ENCODE data around the gene MRS2. TPM values are rescaled to one million over a fixed set of nuclear protein-coding genes. Genes with fewer than 3 reads are reported as not detected.

MRS2 gene
- total RNA-seq, 1 experiment from 2014 or later: 26.0 TPM

GRCh38 chr6:24469811-24470210 lies 67.1 kb downstream of the MRS2 start:
- DNase-seq (ENCODE audit: low read depth, low spot score): no peak
- H3K27me3 ChIP-seq (ENCODE audit: control insufficient read depth, insufficient read depth, low read length): peaks cover 3% of the 10 kb centered on the region
- no peak for TF ChIP-seq SIN3A (IDR thresholded peaks at IDR 0.05; ENCODE audit: borderline replicate concordance, insufficient read depth, low read depth, low read length)
- no peak for ATAC-seq
- no peak overlapping the region for H3K4me3 ChIP-seq (ENCODE audit: low read depth in 2 of 2, low read length in 2 of 2)
- H3K27ac ChIP-seq (ENCODE audit: low read length): no peak overlapping the region
- H3K9me3 ChIP-seq (ENCODE audit: control insufficient read depth, insufficient read depth, low read depth, low read length): no peaks in the 10 kb centered on the region
- intact Hi-C loops (cut with micrococcal nuclease; ENCODE audit: unreplicated experiment) (no loop called here), in situ Hi-C loops (cut with HindIII; ENCODE audit: low pct_unique_long_range_greater_than_20kb, low sequenced_read_pairs) (no loop called here)
- H3K36me3 ChIP-seq (ENCODE audit: control insufficient read depth, insufficient read depth, low read length): no peaks in the 10 kb centered on the region
- no TSS peak for BruUV-seq (replicated peaks)
- ChIA-PET POLR2A (no interaction called here), CTCF (interaction anchor here (0.6 kb wide), 1 partner anchor 11 kb away, joined by 3 read pairs; no protein-coding TSS in a partner anchor)
- H3K4me1 ChIP-seq (ENCODE audit: control insufficient read depth, insufficient read depth, low read length): no peaks in the 10 kb centered on the region

- Histone ChIP-seq H3K27ac (ENCODE audit: low read length) (no peak overlapping the region), H3K36me3 (ENCODE audit: control insufficient read depth, insufficient read depth, low read length) (no peaks in the 10 kb centered on the region), H3K9me3 (ENCODE audit: control insufficient read depth, insufficient read depth, low read depth, low read length) (no peaks in the 10 kb centered on the region), H3K4me3 (ENCODE audit: low read depth in 2 of 2, low read length in 2 of 2) (no peak overlapping the region), H3K27me3 (ENCODE audit: control insufficient read depth, insufficient read depth, low read length) (no peaks in the 10 kb centered on the region; the same call in 1 of the 2 replicates), H3K4me1 (ENCODE audit: control insufficient read depth, insufficient read depth, low read length) (no peaks in the 10 kb centered on the region)
- no peak for TF ChIP-seq SIN3A (IDR thresholded peaks at IDR 0.05; ENCODE audit: borderline replicate concordance, insufficient read depth, low read depth, low read length)
- TF ChIP-seq CTCF (IDR thresholded peaks at IDR 0.05): no peak
- DNase-seq (ENCODE audit: low read depth, low spot score) (no peak), ATAC-seq (no peak)
- BruUV-seq (replicated peaks): no TSS peak
- ChIA-PET CTCF (no interaction called here), POLR2A (no interaction called here)
- intact Hi-C loops (cut with micrococcal nuclease; ENCODE audit: unreplicated experiment) (no loop called here), in situ Hi-C loops (cut with HindIII; ENCODE audit: low pct_unique_long_range_greater_than_20kb, low sequenced_read_pairs) (no loop called here)
Observed at GRCh38 chr6:24472181-24472580, 69.4 kb downstream of the MRS2 start.

Other genes starting within 250 kb of the MRS2 start
- 0.15 TPM for gene DCDC2, start 44.9 kb upstream of the MRS2 start, total RNA-seq (2021; ENCODE audit: unreplicated experiment)
- 0.98 TPM for gene GPLD1, start 86.6 kb downstream of the MRS2 start, total RNA-seq (2021; ENCODE audit: unreplicated experiment)
- 4.2 TPM for gene ALDH5A1, start 92.0 kb downstream of the MRS2 start, total RNA-seq (2021; ENCODE audit: unreplicated experiment)
- 2.0 TPM for gene KIAA0319, start 243.3 kb downstream of the MRS2 start, total RNA-seq (2021; ENCODE audit: unreplicated experiment)